Activated T-helper 1 cell treated with anti-CD3 and anti-CD28 coated beads, Interleukin-12 subunit alpha, Interleukin-12 subunit beta, Interleukin-2, Interleukin-4 antibody, amounts not matched to agents 30 ng/mL and 10 ng/mL and 1 ng/mL, durations not matched to agents 14 hours and 24 hours and 36 hours (primary cell): ENCODE measurements around the gene CSTPP1. TPM values are rescaled to one million over a fixed set of nuclear protein-coding genes. Genes with fewer than 3 reads are reported as not detected.
"Not testable (repeated sequence)": the region's sequence is repeated elsewhere in the genome, so short reads cannot be mapped to it uniquely, and the experiment has no call there.

Experiments used
- DNase-seq: peaks from one replicate; pipeline ENCODE4 v3.0.0; 2021; ENCODE audit warnings: low spot score
- H3K27ac Mint-ChIP-seq: one replicate; pipeline ENCODE4 v1.8.0; 2021; ENCODE audit warnings: mild to moderate bottlenecking, mixed read lengths
- H3K27me3 Mint-ChIP-seq: one replicate; pipeline ENCODE4 v1.8.0; 2022; ENCODE audit warnings: mild to moderate bottlenecking, moderate library complexity, mixed read lengths; ENCODE audit not compliant: insufficient read depth
- H3K36me3 Mint-ChIP-seq: one replicate; pipeline ENCODE4 v1.8.0; 2021; ENCODE audit warnings: low read depth, mixed read lengths
- H3K4me1 Mint-ChIP-seq: one replicate; pipeline ENCODE4 v1.8.0; 2021; ENCODE audit warnings: low read depth, mixed read lengths
- H3K4me3 Mint-ChIP-seq: one replicate; pipeline ENCODE4 v1.8.0; 2021; ENCODE audit warnings: mild to moderate bottlenecking, moderate library complexity, mixed read lengths
- H3K9me3 Mint-ChIP-seq: one replicate; pipeline ENCODE4 v1.8.0; 2021; ENCODE audit warnings: mixed read lengths
- intact Hi-C: fragments of 100-400 bp; cut with micrococcal nuclease; formaldehyde crosslinking; loops from one replicate; pipeline ENCODE4 v1.15.1; 2024
- total RNA-seq: library from RNA; stranded (reverse); gene quantifications from 2 replicates; pipeline ENCODE4 v1.2.3, GENCODE V29; 2022

The CSTPP1 gene
- total RNA-seq, 1 donor from 2014 or later: 16.7 TPM

GRCh38 chr11:47186700-47187695 is 250.4 kb downstream of the CSTPP1 start:
- H3K27me3 Mint-ChIP-seq: peaks cover 44% of the 10 kb centered on the region
- peak overlapping the region; percentile 79 for H3K4me3 Mint-ChIP-seq
- DNase-seq: no peak
- no peaks in the 10 kb centered on the region for H3K9me3 Mint-ChIP-seq
- H3K27ac Mint-ChIP-seq: no peak overlapping the region
- intact Hi-C loops: loop anchor here (1.0 to 2.0 kb wide), 3 partner anchors 10 to 72 kb away; partner anchors contain the start of gene DDB2
- peaks cover 3% of the 10 kb centered on the region for H3K36me3 Mint-ChIP-seq
- H3K4me1 Mint-ChIP-seq: no peaks in the 10 kb centered on the region

GRCh38 chr11:47187723-47188122 is 251.2 kb downstream of the CSTPP1 start:
- no peak for DNase-seq
- Mint-ChIP-seq H3K4me3 (no peak overlapping the region), H3K27me3 (peaks cover 46% of the 10 kb centered on the region), H3K4me1 (no peaks in the 10 kb centered on the region), H3K36me3 (peaks cover 3% of the 10 kb centered on the region), H3K9me3 (no peaks in the 10 kb centered on the region), H3K27ac (no peak overlapping the region)
- intact Hi-C loops: loop anchor here (2.0 kb wide), 1 partner anchor 71 kb away; no protein-coding TSS in a partner anchor

- DNase-seq: no peak
- Mint-ChIP-seq H3K36me3 (peaks cover 3% of the 10 kb centered on the region), H3K9me3 (no peaks in the 10 kb centered on the region), H3K4me3 (no peak overlapping the region), H3K27me3 (peaks cover 48% of the 10 kb centered on the region), H3K4me1 (no peaks in the 10 kb centered on the region), H3K27ac (no peak overlapping the region)
- intact Hi-C loops: no loop called here
Observed at GRCh38 chr11:47188259-47188658, 251.7 kb downstream of the CSTPP1 start.

- Mint-ChIP-seq H3K9me3 (no peaks in the 10 kb centered on the region), H3K36me3 (peaks cover 3% of the 10 kb centered on the region), H3K27me3 (peaks cover 47% of the 10 kb centered on the region), H3K4me1 (no peaks in the 10 kb centered on the region), H3K27ac (no peak overlapping the region), H3K4me3 (no peak overlapping the region)
- intact Hi-C loops: no loop called here
- DNase-seq: no peak
Observed at GRCh38 chr11:47189100-47189834, 252.7 kb downstream of the CSTPP1 start.

- H3K4me1 Mint-ChIP-seq, H3K27ac Mint-ChIP-seq, H3K36me3 Mint-ChIP-seq, H3K9me3 Mint-ChIP-seq, H3K4me3 Mint-ChIP-seq, intact Hi-C loops, DNase-seq: not testable (repeated sequence)
- peaks cover 45% of the 10 kb centered on the region for H3K27me3 Mint-ChIP-seq
Observed at GRCh38 chr11:47191137-47191536, 254.6 kb downstream of the CSTPP1 start.

- Mint-ChIP-seq H3K27me3 (peaks cover 42% of the 10 kb centered on the region), H3K4me3 (no peak overlapping the region), H3K36me3 (no peaks in the 10 kb centered on the region), H3K4me1 (no peaks in the 10 kb centered on the region), H3K27ac (no peak overlapping the region), H3K9me3 (no peaks in the 10 kb centered on the region)
- no peak for DNase-seq
- intact Hi-C loops: no loop called here
Observed at GRCh38 chr11:47192111-47192510, 255.6 kb downstream of the CSTPP1 start.

- peaks cover 22% of the 10 kb centered on the region for H3K27me3 Mint-ChIP-seq
- H3K4me1 Mint-ChIP-seq, DNase-seq, H3K9me3 Mint-ChIP-seq, intact Hi-C loops, H3K36me3 Mint-ChIP-seq, H3K4me3 Mint-ChIP-seq, H3K27ac Mint-ChIP-seq: not testable (repeated sequence)
Observed at GRCh38 chr11:47198161-47198560, 261.6 kb downstream of the CSTPP1 start.

GRCh38 chr11:47201015-47201414 is 264.5 kb downstream of the CSTPP1 start:
- Mint-ChIP-seq H3K27ac (no peak overlapping the region), H3K9me3 (no peaks in the 10 kb centered on the region), H3K27me3 (peaks cover 16% of the 10 kb centered on the region), H3K4me1 (no peaks in the 10 kb centered on the region), H3K4me3 (no peak overlapping the region), H3K36me3 (no peaks in the 10 kb centered on the region)
- intact Hi-C loops: no loop called here
- DNase-seq: no peak

GRCh38 chr11:47202576-47202975 is 266.0 kb downstream of the CSTPP1 start:
- Mint-ChIP-seq H3K9me3 (no peaks in the 10 kb centered on the region), H3K4me3 (no peak overlapping the region), H3K36me3 (no peaks in the 10 kb centered on the region), H3K4me1 (no peaks in the 10 kb centered on the region), H3K27ac (no peak overlapping the region), H3K27me3 (peaks cover 15% of the 10 kb centered on the region)
- DNase-seq: no peak
- intact Hi-C loops: no loop called here

- Mint-ChIP-seq H3K4me1 (no peaks in the 10 kb centered on the region), H3K27me3 (peaks cover 5% of the 10 kb centered on the region), H3K36me3 (no peaks in the 10 kb centered on the region), H3K27ac (no peak overlapping the region), H3K4me3 (no peak overlapping the region), H3K9me3 (no peaks in the 10 kb centered on the region)
- DNase-seq: no peak
- intact Hi-C loops: no loop called here
Observed at GRCh38 chr11:47204637-47204989, 268.1 kb downstream of the CSTPP1 start.

- H3K27me3 Mint-ChIP-seq, H3K4me1 Mint-ChIP-seq, intact Hi-C loops, H3K27ac Mint-ChIP-seq, DNase-seq, H3K9me3 Mint-ChIP-seq, H3K4me3 Mint-ChIP-seq, H3K36me3 Mint-ChIP-seq: not testable (repeated sequence)
Observed at GRCh38 chr11:47206577-47206976, 270.0 kb downstream of the CSTPP1 start.

GRCh38 chr11:47207459-47207858 is 270.9 kb downstream of the CSTPP1 start:
- Mint-ChIP-seq H3K27me3 (peaks cover 2% of the 10 kb centered on the region), H3K9me3 (no peaks in the 10 kb centered on the region), H3K27ac (no peak overlapping the region), H3K36me3 (no peaks in the 10 kb centered on the region), H3K4me1 (no peaks in the 10 kb centered on the region), H3K4me3 (no peak overlapping the region)
- intact Hi-C loops: no loop called here
- DNase-seq: no peak

GRCh38 chr11:47208008-47208552 is 271.5 kb downstream of the CSTPP1 start:
- H3K36me3 Mint-ChIP-seq, H3K4me1 Mint-ChIP-seq, DNase-seq, intact Hi-C loops, H3K27me3 Mint-ChIP-seq, H3K4me3 Mint-ChIP-seq, H3K27ac Mint-ChIP-seq, H3K9me3 Mint-ChIP-seq: not testable (repeated sequence)
